Cardiac fibroblast (primary cell): Measurements from ENCODE around the gene RAB25.
"Not testable (repeated sequence)": the region's sequence is repeated elsewhere in the genome, so short reads cannot be mapped to it uniquely, and the experiment has no call there.

Source experiments
- DNase-seq, 2 donors: peaks; one replicate each; pipeline versions ENCODE4 v3.0.0 to v3.0.0-alpha.2; 2010; ENCODE audit warnings: low read depth in 2 of 2
- H3K4me3 ChIP-seq, 2 donors: replicated peaks in 1 of 2; 1 replicate in 1 of 2; 2 replicates in 1 of 2; pipeline ENCODE4 v1.5.1; 2011; ENCODE audit warnings: low read depth in 2 of 2, low read length in 2 of 2, mild to moderate bottlenecking in 2 of 2, moderate library complexity in 1 of 2
- CTCF ChIP-seq: IDR thresholded peaks from one replicate; pipeline ENCODE4 v1.5.1; 2011; ENCODE audit warnings: low read depth, mild to moderate bottlenecking, low read length, inconsistent platforms

RAB25 gene

GRCh38 chr1:156065212-156065611, 4.3 kb downstream of the RAB25 start:
- no peak overlapping the region for H3K4me3 ChIP-seq
- DNase-seq = no peak
- no peak for TF ChIP-seq CTCF

- no peak for DNase-seq
- H3K4me3 ChIP-seq = no peak overlapping the region
- no peak for TF ChIP-seq CTCF
Observed at GRCh38 chr1:156065871-156066270, 4.9 kb downstream of the RAB25 start.

DNA sequence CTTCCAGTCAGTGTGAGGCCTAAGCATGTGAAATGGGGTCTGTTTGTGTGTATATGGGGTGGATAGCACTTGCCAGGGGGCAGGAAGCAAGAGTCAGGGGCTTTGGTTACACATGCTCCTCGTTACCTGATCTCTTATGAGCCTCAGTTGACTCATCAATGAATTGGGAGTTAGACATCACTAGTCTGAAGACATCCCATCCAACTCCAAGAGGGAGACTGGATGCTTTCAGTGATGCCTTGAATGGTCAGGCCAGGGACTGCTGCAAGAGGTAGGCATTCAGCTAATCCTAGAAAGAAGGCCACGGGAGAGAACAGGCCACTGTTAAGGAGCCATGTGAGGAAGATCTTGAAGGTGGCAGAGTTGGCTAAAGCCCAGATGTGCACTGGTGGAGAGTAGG, 6.3 kb downstream of the RAB25 start:
- no peak overlapping the region for H3K4me3 ChIP-seq
- no peak for TF ChIP-seq CTCF
- DNase-seq = no peak

GRCh38 chr1:156069490-156070455, 8.8 kb downstream of the RAB25 start:
- H3K4me3 ChIP-seq = no peak overlapping the region
- TF ChIP-seq CTCF = no peak

GRCh38 chr1:156070548-156070947, 9.6 kb downstream of the RAB25 start:
- TF ChIP-seq CTCF = no peak
- DNase-seq = no peak
- H3K4me3 ChIP-seq = no peak overlapping the region

More at GRCh38 chr1:156069490-156070455, 8.8 kb downstream of the RAB25 start:
- DNase-seq = no peak

GRCh38 chr1:156071332-156071816, 10.4 kb downstream of the RAB25 start:
- DNase-seq, H3K4me3 ChIP-seq: not testable (repeated sequence)

- H3K4me3 ChIP-seq = no peak overlapping the region
- DNase-seq = no peak
- no peak for TF ChIP-seq CTCF
Observed at GRCh38 chr1:156072251-156072650, 11.3 kb downstream of the RAB25 start.
